ENCODE measurements around the gene FER.

DNA sequence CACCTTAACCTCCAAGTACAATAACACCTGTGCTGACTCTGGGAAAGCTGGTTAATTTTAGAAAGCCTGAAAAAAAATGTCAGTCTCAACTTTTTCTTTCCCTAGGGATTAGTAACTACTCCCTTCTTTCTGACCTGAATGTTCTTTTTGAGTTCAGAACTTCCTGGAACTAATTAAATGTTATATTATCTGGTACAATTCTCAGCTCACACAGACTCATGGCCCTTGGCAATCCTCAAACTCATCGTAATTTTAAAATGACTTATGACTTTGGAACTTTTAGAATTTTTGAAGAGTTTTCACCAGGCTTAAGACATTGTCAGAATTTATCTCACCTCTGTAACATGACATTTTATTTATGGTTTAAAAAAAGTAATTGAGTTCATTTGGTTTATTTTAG, 315.0 kb downstream of the FER start:
- TF ChIP-seq, protein P1, sequence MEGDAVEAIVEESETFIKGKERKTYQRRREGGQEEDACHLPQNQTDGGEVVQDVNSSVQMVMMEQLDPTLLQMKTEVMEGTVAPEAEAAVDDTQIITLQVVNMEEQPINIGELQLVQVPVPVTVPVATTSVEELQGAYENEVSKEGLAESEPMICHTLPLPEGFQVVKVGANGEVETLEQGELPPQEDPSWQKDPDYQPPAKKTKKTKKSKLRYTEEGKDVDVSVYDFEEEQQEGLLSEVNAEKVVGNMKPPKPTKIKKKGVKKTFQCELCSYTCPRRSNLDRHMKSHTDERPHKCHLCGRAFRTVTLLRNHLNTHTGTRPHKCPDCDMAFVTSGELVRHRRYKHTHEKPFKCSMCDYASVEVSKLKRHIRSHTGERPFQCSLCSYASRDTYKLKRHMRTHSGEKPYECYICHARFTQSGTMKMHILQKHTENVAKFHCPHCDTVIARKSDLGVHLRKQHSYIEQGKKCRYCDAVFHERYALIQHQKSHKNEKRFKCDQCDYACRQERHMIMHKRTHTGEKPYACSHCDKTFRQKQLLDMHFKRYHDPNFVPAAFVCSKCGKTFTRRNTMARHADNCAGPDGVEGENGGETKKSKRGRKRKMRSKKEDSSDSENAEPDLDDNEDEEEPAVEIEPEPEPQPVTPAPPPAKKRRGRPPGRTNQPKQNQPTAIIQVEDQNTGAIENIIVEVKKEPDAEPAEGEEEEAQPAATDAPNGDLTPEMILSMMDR (conservative IDR thresholded peaks at IDR 0.05) = no peak
- TF ChIP-seq EZH2 (IDR thresholded peaks at IDR 0.05; ENCODE audit: low read depth) = no peak
